Gastrocnemius medialis (tissue), 4 donors: Measurements from ENCODE around the gene OTUD5. TPM values are rescaled to one million over a fixed set of nuclear protein-coding genes. Genes with fewer than 3 reads are reported as not detected.

Experiments used
- ATAC-seq, 2 donors: fragments of 150-250 bp; one replicate each; pipeline ENCODE4 v1.9.1; 2016
- DNase-seq, 2 donors: peaks; one replicate each; pipeline ENCODE4 v3.0.0-alpha.2; 2019
- H3K27ac ChIP-seq, 4 donors: fragments of 200-600 bp; sonication (generic); 1 replicate in 1 of 4; 2 replicates in 3 of 4; pipeline ENCODE4 v1.5.1; 2016 to 2018; ENCODE audit warnings: mild to moderate bottlenecking in 2 of 4, moderate library complexity in 1 of 4
- H3K27me3 ChIP-seq, 3 donors: fragments of 200-600 bp; sonication (generic) in 2 of 3; 1 replicate in 1 of 3; 2 replicates in 2 of 3; pipeline versions ENCODE4 v1.5.1 to v1.6.0; 2016 to 2019; ENCODE audit warnings: mild to moderate bottlenecking in 1 of 3, moderate library complexity in 1 of 3
- H3K36me3 ChIP-seq, 2 donors: fragments of 200-600 bp; sonication (generic) in 1 of 2; one replicate each; pipeline ENCODE4 v1.5.1; 2017 to 2018
- H3K4me1 ChIP-seq, 2 donors: fragments of 200-600 bp; sonication (generic) in 1 of 2; one replicate each; pipeline ENCODE4 v1.5.1; 2016 to 2017; ENCODE audit warnings: mild to moderate bottlenecking in 2 of 2
- H3K4me3 ChIP-seq, 4 donors: fragments of 200-600 bp; sonication (generic) in 3 of 4; 1 replicate in 1 of 4; 2 replicates in 3 of 4; pipeline ENCODE4 v1.5.1; 2016 to 2019; ENCODE audit warnings: mild to moderate bottlenecking in 2 of 4
- H3K9me3 ChIP-seq, 3 donors: fragments of 200-600 bp; sonication (generic) in 2 of 3; 1 replicate in 1 of 3; 2 replicates in 2 of 3; pipeline ENCODE4 v1.5.1; 2016 to 2019
- POLR2A ChIP-seq, 2 donors: fragments of 450-650 bp; IDR thresholded peaks; one replicate each; pipeline ENCODE4 v1.6.1; 2017; ENCODE audit warnings: antibody characterized with exemption in 2 of 2, mild to moderate bottlenecking in 2 of 2, moderate library complexity in 2 of 2
- in situ Hi-C, 4 donors: fragments of 200-750 bp; cut with MboI; loops; one replicate each; pipeline versions ENCODE4 v1.15.0 to v1.8.0; 2017; ENCODE audit warnings: low sequenced_read_pairs in 4 of 4
- intact Hi-C: fragments of 100-400 bp; cut with DNase I; formaldehyde crosslinking; loops from one replicate; pipeline ENCODE4 v1.15.1; 2023; ENCODE audit warnings: low total_unique reads
- total RNA-seq, 4 donors: library from RNA; depleted of rRNA; stranded (reverse); fragments of >200 nt; gene quantifications; one replicate each; pipeline versions ENCODE4 v1.1.0 to v1.2.3, GENCODE V29; 2016
- TF ChIP-seq, protein P1 (sequence below), 5 experiments: fragments of 450-650 bp in 3 of 5; fragments of 200-600 bp in 2 of 5; sonication (generic) in 2 of 5; IDR thresholded peaks in 4 of 5; conservative IDR thresholded peaks in 1 of 5; 1 replicate in 4 of 5; 2 replicates in 1 of 5; pipeline ENCODE4 v1.5.1; 2016 to 2019; ENCODE audit warnings: antibody characterized with exemption in 5 of 5, mild to moderate bottlenecking in 3 of 5, moderate library complexity in 3 of 5

The OTUD5 gene
- total RNA-seq, 4 donors from 2014 or later: 22.2 to 32.2 (median 28.5) TPM

DNA sequence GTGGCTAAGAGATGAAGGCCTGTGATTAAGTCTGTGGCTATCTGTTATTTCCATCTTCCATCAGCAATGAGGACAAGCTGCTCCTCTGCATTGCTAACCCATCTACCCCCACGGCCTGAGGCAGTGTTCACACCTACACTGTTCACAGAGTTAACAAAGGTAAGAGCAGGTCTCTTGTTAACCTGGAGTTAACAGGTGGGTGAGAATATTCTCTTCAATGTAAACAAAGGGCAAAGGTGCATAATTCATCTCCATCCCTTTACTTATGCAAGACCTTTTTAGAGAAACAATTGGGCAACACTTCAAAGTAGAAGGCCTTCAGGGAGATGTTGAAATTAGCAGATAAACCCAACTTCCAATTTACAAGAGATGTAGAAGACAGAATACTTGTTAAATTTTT, 48.8 kb downstream of the OTUD5 start:
- in situ Hi-C loops: no loop called here
- DNase-seq: no peak
- no peak overlapping the region for H3K27ac ChIP-seq
- no peaks in the 10 kb centered on the region for H3K9me3 ChIP-seq
- no peak overlapping the region for H3K4me3 ChIP-seq
- H3K36me3 ChIP-seq: peaks cover 0 to 1% of the 10 kb centered on the region in 2 donors
- TF ChIP-seq POLR2A (IDR thresholded peaks at IDR 0.05): no peak
- TF ChIP-seq, protein P1, sequence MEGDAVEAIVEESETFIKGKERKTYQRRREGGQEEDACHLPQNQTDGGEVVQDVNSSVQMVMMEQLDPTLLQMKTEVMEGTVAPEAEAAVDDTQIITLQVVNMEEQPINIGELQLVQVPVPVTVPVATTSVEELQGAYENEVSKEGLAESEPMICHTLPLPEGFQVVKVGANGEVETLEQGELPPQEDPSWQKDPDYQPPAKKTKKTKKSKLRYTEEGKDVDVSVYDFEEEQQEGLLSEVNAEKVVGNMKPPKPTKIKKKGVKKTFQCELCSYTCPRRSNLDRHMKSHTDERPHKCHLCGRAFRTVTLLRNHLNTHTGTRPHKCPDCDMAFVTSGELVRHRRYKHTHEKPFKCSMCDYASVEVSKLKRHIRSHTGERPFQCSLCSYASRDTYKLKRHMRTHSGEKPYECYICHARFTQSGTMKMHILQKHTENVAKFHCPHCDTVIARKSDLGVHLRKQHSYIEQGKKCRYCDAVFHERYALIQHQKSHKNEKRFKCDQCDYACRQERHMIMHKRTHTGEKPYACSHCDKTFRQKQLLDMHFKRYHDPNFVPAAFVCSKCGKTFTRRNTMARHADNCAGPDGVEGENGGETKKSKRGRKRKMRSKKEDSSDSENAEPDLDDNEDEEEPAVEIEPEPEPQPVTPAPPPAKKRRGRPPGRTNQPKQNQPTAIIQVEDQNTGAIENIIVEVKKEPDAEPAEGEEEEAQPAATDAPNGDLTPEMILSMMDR (IDR thresholded peaks at IDR 0.05 in 4 of 5, conservative IDR thresholded peaks at IDR 0.05 in 1 of 5): no peak
- intact Hi-C loops: no loop called here
- peaks cover 7 to 8% of the 10 kb centered on the region in 2 donors for H3K4me1 ChIP-seq
- H3K27me3 ChIP-seq: no peaks in the 10 kb centered on the region
- ATAC-seq: no peak

- no peak for ATAC-seq
- DNase-seq: no peak
- TF ChIP-seq POLR2A (IDR thresholded peaks at IDR 0.05): no peak
- TF ChIP-seq, protein P1 (IDR thresholded peaks at IDR 0.05 in 4 of 5, conservative IDR thresholded peaks at IDR 0.05 in 1 of 5): no peak
- H3K4me1 ChIP-seq: peaks cover 0 to 2% of the 10 kb centered on the region in 2 donors
- in situ Hi-C loops (no loop called here), intact Hi-C loops (no loop called here)
- peaks cover 0 to 24% of the 10 kb centered on the region in 2 donors for H3K36me3 ChIP-seq
- H3K4me3 ChIP-seq: no peak overlapping the region
- H3K27me3 ChIP-seq: no peaks in the 10 kb centered on the region
- no peak overlapping the region for H3K27ac ChIP-seq
- H3K9me3 ChIP-seq: no peaks in the 10 kb centered on the region
Observed at GRCh38 chrX:48905090-48905790, 52.2 kb downstream of the OTUD5 start.

- ATAC-seq (no peak), DNase-seq (no peak)
- no peak overlapping the region for H3K27ac ChIP-seq
- no peaks in the 10 kb centered on the region for H3K9me3 ChIP-seq
- intact Hi-C loops: no loop called here
- no peak overlapping the region for H3K4me3 ChIP-seq
- TF ChIP-seq, protein P1 (IDR thresholded peaks at IDR 0.05 in 4 of 5, conservative IDR thresholded peaks at IDR 0.05 in 1 of 5): no peak
- TF ChIP-seq POLR2A (IDR thresholded peaks at IDR 0.05): no peak
- H3K36me3 ChIP-seq: peaks cover 0 to 24% of the 10 kb centered on the region in 2 donors
- no peaks in the 10 kb centered on the region for H3K27me3 ChIP-seq
- no peaks in the 10 kb centered on the region for H3K4me1 ChIP-seq
- in situ Hi-C loops: no loop called here
Observed at GRCh38 chrX:48904626-48905025, 52.8 kb downstream of the OTUD5 start.

GRCh38 chrX:48904180-48904579, 53.2 kb downstream of the OTUD5 start:
- H3K36me3 ChIP-seq: peaks cover 0 to 24% of the 10 kb centered on the region in 2 donors
- no peaks in the 10 kb centered on the region for H3K27me3 ChIP-seq
- DNase-seq (no peak), ATAC-seq (no peak)
- no peak overlapping the region for H3K4me3 ChIP-seq
- intact Hi-C loops (no loop called here), in situ Hi-C loops (no loop called here)
- H3K27ac ChIP-seq: no peak overlapping the region
- H3K4me1 ChIP-seq: peaks cover 0 to 3% of the 10 kb centered on the region in 2 donors
- TF ChIP-seq, protein P1 (IDR thresholded peaks at IDR 0.05 in 4 of 5, conservative IDR thresholded peaks at IDR 0.05 in 1 of 5): no peak
- TF ChIP-seq POLR2A (IDR thresholded peaks at IDR 0.05): no peak
- no peaks in the 10 kb centered on the region for H3K9me3 ChIP-seq
